GM18526 (cell line): ENCODE results near the gene ZFP36L1.

ENCODE experiments used
- POLR2A ChIP-seq: IDR thresholded peaks from 3 replicates; pipeline ENCODE4 v1.6.1; 2011; ENCODE audit not compliant: insufficient read length; ENCODE audit errors: extremely low read depth

ZFP36L1 gene

GRCh38 chr14:68809524-68809923, 16.7 kb upstream of the ZFP36L1 start:
- TF ChIP-seq POLR2A: no peak

GRCh38 chr14:68808696-68809480, 16.0 kb upstream of the ZFP36L1 start:
- no peak for TF ChIP-seq POLR2A

GRCh38 chr14:68807987-68808386, 15.1 kb upstream of the ZFP36L1 start:
- no peak for TF ChIP-seq POLR2A

GRCh38 chr14:68807148-68807600, 14.3 kb upstream of the ZFP36L1 start:
- TF ChIP-seq POLR2A: no peak

- TF ChIP-seq POLR2A: no peak
Observed at GRCh38 chr14:68806526-68807147, 13.8 kb upstream of the ZFP36L1 start.

- no peak for TF ChIP-seq POLR2A
Observed at GRCh38 chr14:68805414-68805813, 12.5 kb upstream of the ZFP36L1 start.

GRCh38 chr14:68801631-68802030, 8.8 kb upstream of the ZFP36L1 start:
- TF ChIP-seq POLR2A: no peak

GRCh38 chr14:68800953-68801352, 8.1 kb upstream of the ZFP36L1 start:
- TF ChIP-seq POLR2A: no peak

- TF ChIP-seq POLR2A: no peak
Observed at GRCh38 chr14:68800390-68800789, 7.5 kb upstream of the ZFP36L1 start.

GRCh38 chr14:68798621-68799020, 5.8 kb upstream of the ZFP36L1 start:
- no peak for TF ChIP-seq POLR2A

GRCh38 chr14:68797121-68797670, 4.3 kb upstream of the ZFP36L1 start:
- TF ChIP-seq POLR2A: no peak

- TF ChIP-seq POLR2A: no peak
Observed at GRCh38 chr14:68796418-68797101, 3.7 kb upstream of the ZFP36L1 start.

GRCh38 chr14:68795597-68796417, 2.9 kb upstream of the ZFP36L1 start:
- peak; percentile 75 for TF ChIP-seq POLR2A

GRCh38 chr14:68794851-68795596, 2.2 kb upstream of the ZFP36L1 start:
- peak; percentile 50 for TF ChIP-seq POLR2A

- peak; percentile 58 for TF ChIP-seq POLR2A
Observed at GRCh38 chr14:68794130-68794850, 1.4 kb upstream of the ZFP36L1 start.
